Transverse colon (tissue), 4 donors: ENCODE data around the gene CYP2C9. TPM values are rescaled to one million over a fixed set of nuclear protein-coding genes. Genes with fewer than 3 reads are reported as not detected.

Experiments
- DNase-seq: peaks from one replicate; pipeline ENCODE4 v3.0.0-alpha.2; 2019
- H3K27ac ChIP-seq, 4 donors: fragments of 200-600 bp; sonication (generic); 2 replicates each; pipeline ENCODE4 v1.5.1; 2016 to 2018; ENCODE audit warnings: inconsistent platforms in 4 of 4
- H3K27me3 ChIP-seq: fragments of 200-600 bp; sonication (generic); 2 replicates; pipeline ENCODE4 v1.5.1; 2017; ENCODE audit warnings: inconsistent platforms
- H3K36me3 ChIP-seq, 4 donors: fragments of 200-600 bp; sonication (generic); 2 replicates each; pipeline ENCODE4 v1.5.1; 2017 to 2019; ENCODE audit warnings: inconsistent platforms in 4 of 4
- H3K4me1 ChIP-seq, 4 donors: fragments of 200-600 bp; sonication (generic); 2 replicates each; pipeline ENCODE4 v1.5.1; 2017 to 2020; ENCODE audit warnings: inconsistent platforms in 4 of 4
- H3K4me3 ChIP-seq, 4 donors: fragments of 200-600 bp; sonication (generic); 1 replicate in 1 of 4; 2 replicates in 3 of 4; pipeline versions ENCODE4 v1.5.1 to v1.6.1; 2017 to 2019; ENCODE audit warnings: inconsistent platforms in 4 of 4
- H3K9me3 ChIP-seq, 2 donors: fragments of 200-600 bp; sonication (generic); 2 replicates each; pipeline ENCODE4 v1.5.1; 2017 to 2019; ENCODE audit warnings: inconsistent platforms in 2 of 2
- CTCF ChIP-seq, 5 experiments: fragments of 200-600 bp in 3 of 5; fragments of 450-650 bp in 2 of 5; sonication (generic) in 3 of 5; IDR thresholded peaks; 1 replicate in 2 of 5; 2 replicates in 3 of 5; pipeline ENCODE4 v1.5.1; 2016 to 2017; ENCODE audit warnings: antibody characterized with exemption in 5 of 5, inconsistent platforms in 3 of 5, mild to moderate bottlenecking in 2 of 5, moderate library complexity in 1 of 5
- EP300 ChIP-seq: sonication (generic); formaldehyde crosslinking; IDR thresholded peaks from one replicate; pipeline ENCODE4 v1.6.1; 2017; ENCODE audit warnings: antibody characterized with exemption, low read depth
- POLR2A ChIP-seq: fragments of 450-650 bp; IDR thresholded peaks from one replicate; pipeline ENCODE4 v1.6.1; 2016; ENCODE audit warnings: antibody characterized with exemption, mild to moderate bottlenecking, moderate library complexity
- POLR2AphosphoS5 ChIP-seq, 3 donors: sonication (generic); formaldehyde crosslinking; IDR thresholded peaks; one replicate each; pipeline ENCODE4 v1.6.1; 2016; ENCODE audit warnings: antibody characterized with exemption in 3 of 3
- WGBS, 2 donors: methylation state at CpG; one replicate each; pipeline ENCODE4 v1.1.5; 2018; ENCODE audit warnings: low coverage in 1 of 2; 5-methylcytosine and 5-hydroxymethylcytosine counted together
- in situ Hi-C, 4 donors: fragments of 200-750 bp; cut with MboI; loops; one replicate each; pipeline versions ENCODE4 v1.15.0 to v1.15.1; 2017; ENCODE audit warnings: low sequenced_read_pairs in 3 of 4, low pct_ligation_motif_present in 1 of 4, low pct_unique_long_range_greater_than_20kb in 1 of 4
- intact Hi-C: fragments of 100-400 bp; cut with DNase I; formaldehyde crosslinking; loops from one replicate; pipeline ENCODE4 v1.15.1; 2023; ENCODE audit warnings: low total_unique reads
- small RNA-seq, 4 donors: library from RNA; depleted of rRNA; stranded (forward); fragments of <200 nt; gene quantifications; one replicate each; pipeline ENCODE3, GENCODE V24; 2016
- total RNA-seq, 4 donors: library from RNA; depleted of rRNA; stranded (reverse); fragments of >200 nt; gene quantifications; one replicate each; pipeline ENCODE4 v1.1.0, GENCODE V29; 2016

CYP2C9 gene
- total RNA-seq, 4 donors from 2014 or later: 7.4 to 19.8 (median 13.8) TPM

- Histone ChIP-seq H3K27me3 (no peaks in the 10 kb centered on the region), H3K9me3 (no peaks in the 10 kb centered on the region), H3K4me3 (no peak overlapping the region), H3K27ac (no peak overlapping the region), H3K36me3 (no peaks in the 10 kb centered on the region), H3K4me1 (no peaks in the 10 kb centered on the region)
- intact Hi-C loops: no loop called here
- 42 to 51% methylated on average over 4 of the region's 4 CpGs for WGBS, 2 donors
- TF ChIP-seq CTCF (IDR thresholded peaks at IDR 0.05): no peak
- no peak for TF ChIP-seq POLR2A
- TF ChIP-seq EP300: no peak
- no peak for TF ChIP-seq POLR2AphosphoS5 (IDR thresholded peaks at IDR 0.05)
- no peak for DNase-seq
- in situ Hi-C loops: no loop called here
Measured at GRCh38 chr10:95034401-95034800, 95.9 kb downstream of the CYP2C9 start.

- 54 to 57% methylated on average over 4 of the region's 4 CpGs for WGBS, 2 donors
Measured at GRCh38 chr10:95035332-95036295, 97.2 kb downstream of the CYP2C9 start.

GRCh38 chr10:95039281-95039680 lies 100.8 kb downstream of the CYP2C9 start:
- Histone ChIP-seq H3K36me3 (no peaks in the 10 kb centered on the region), H3K27ac (no peak overlapping the region), H3K4me3 (no peak overlapping the region), H3K9me3 (no peaks in the 10 kb centered on the region), H3K27me3 (no peaks in the 10 kb centered on the region), H3K4me1 (no peaks in the 10 kb centered on the region)
- intact Hi-C loops (no loop called here), in situ Hi-C loops (no loop called here)
- TF ChIP-seq POLR2A: no peak
- no peak for TF ChIP-seq CTCF (IDR thresholded peaks at IDR 0.05)
- TF ChIP-seq EP300: no peak
- TF ChIP-seq POLR2AphosphoS5 (IDR thresholded peaks at IDR 0.05): no peak
- DNase-seq: no peak
- WGBS, 2 donors: 79 to 94% methylated on average over 2 of the region's 2 CpGs

More at GRCh38 chr10:95035332-95036295, 97.2 kb downstream of the CYP2C9 start:
- H3K36me3 ChIP-seq: no peaks in the 10 kb centered on the region
- TF ChIP-seq POLR2AphosphoS5 (IDR thresholded peaks at IDR 0.05): no peak
- no peak for TF ChIP-seq POLR2A
- TF ChIP-seq CTCF (IDR thresholded peaks at IDR 0.05): no peak
- in situ Hi-C loops: no loop called here
- no peak for DNase-seq
- H3K27me3 ChIP-seq: no peaks in the 10 kb centered on the region
- no peak overlapping the region for H3K4me3 ChIP-seq
- H3K9me3 ChIP-seq: no peaks in the 10 kb centered on the region
- intact Hi-C loops: no loop called here
- no peak overlapping the region for H3K27ac ChIP-seq
- no peaks in the 10 kb centered on the region for H3K4me1 ChIP-seq

Small RNA genes lying within 50 kb of the gene (small RNA-seq; reads per million reads assigned to genes)
- 0 reads per million in 4 donors for gene CYP2C60P

Other genes with a start within 250 kb of the CYP2C9 start
- gene CYP2C19, start 176.0 kb upstream of the CYP2C9 start, total RNA-seq: 1 to 10 TPM; 2.6 to 9.7 (median 8.2) TPM
- gene CYP2C8, start 130.8 kb downstream of the CYP2C9 start, total RNA-seq: 10 to 100 TPM in 1 of 4 donors, 1 to 10 TPM in 2, under 1 TPM in 1; 0.75 to 49.0 (median 3.2) TPM